Medulla oblongata (tissue), 1 donor: ENCODE measurements around the gene DNAL1.

Experiments used
- DNase-seq: peaks from one replicate; pipeline ENCODE4 v3.0.0-alpha.2; 2015; ENCODE audit errors: extremely low spot score

DNAL1 gene

DNA sequence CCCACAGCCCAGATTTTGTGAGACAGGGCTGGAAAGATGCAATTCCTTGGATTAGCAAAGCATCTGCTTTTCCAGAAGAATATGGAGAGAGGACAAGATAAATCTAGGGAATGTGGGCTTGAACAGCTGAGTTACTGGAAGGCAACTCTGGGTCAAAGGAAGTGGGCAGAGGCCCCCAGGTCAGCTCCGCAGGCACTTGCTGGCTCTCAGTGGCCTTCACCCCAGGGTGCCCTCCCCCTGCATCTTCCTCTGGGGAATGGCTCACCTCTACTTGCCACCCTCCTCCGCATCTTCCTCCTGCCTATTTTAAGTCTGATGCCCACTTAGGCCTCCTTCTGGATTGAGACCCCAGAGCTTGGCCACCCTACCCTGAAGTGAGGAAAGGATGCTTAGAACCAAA lies 79.9 kb downstream of the DNAL1 start:
- no peak for DNase-seq

DNA sequence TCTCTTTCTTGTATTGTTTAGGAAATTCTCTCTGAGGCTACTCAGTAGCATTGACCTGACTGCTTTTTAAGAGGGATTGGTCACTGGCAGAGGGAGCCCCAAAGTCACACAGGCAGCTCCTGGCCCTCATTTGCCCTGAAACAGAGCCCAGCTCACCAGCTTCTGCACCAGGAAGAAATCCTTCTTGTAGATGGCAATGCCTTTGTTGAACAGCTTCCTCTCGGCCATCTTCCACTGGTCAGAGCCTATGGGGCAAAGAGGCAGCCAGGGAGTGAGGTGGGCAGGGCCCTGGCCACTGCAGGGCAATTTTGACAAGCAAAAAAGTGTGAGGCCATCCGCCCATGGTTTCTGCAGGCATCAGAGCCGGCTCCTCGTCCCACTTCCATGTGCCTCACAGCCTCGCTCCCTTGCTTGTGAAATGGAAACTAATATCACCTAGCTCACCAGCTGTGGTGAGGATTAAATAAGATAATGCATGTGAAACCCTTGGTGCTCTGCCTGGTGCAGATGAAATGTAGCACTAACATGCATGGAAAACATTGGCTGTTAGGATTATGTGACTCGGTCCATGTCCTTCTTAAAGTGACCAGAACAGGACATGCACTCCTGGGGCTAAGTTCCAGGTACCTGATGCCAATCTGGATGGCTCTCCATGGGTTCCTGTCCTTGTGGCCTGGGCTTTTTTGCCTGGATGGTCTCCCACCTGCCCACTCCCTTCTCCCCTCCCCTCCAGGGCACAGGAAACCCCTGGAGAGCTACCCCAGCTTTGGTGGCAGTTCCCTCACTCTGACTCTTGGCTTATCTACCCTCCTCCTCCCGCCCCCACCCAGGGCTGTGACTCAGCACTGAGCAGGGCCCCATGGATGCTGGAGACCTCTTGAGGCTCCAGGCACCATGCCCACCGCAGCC lies 80.6 kb downstream of the DNAL1 start:
- DNase-seq, result no peak

DNA sequence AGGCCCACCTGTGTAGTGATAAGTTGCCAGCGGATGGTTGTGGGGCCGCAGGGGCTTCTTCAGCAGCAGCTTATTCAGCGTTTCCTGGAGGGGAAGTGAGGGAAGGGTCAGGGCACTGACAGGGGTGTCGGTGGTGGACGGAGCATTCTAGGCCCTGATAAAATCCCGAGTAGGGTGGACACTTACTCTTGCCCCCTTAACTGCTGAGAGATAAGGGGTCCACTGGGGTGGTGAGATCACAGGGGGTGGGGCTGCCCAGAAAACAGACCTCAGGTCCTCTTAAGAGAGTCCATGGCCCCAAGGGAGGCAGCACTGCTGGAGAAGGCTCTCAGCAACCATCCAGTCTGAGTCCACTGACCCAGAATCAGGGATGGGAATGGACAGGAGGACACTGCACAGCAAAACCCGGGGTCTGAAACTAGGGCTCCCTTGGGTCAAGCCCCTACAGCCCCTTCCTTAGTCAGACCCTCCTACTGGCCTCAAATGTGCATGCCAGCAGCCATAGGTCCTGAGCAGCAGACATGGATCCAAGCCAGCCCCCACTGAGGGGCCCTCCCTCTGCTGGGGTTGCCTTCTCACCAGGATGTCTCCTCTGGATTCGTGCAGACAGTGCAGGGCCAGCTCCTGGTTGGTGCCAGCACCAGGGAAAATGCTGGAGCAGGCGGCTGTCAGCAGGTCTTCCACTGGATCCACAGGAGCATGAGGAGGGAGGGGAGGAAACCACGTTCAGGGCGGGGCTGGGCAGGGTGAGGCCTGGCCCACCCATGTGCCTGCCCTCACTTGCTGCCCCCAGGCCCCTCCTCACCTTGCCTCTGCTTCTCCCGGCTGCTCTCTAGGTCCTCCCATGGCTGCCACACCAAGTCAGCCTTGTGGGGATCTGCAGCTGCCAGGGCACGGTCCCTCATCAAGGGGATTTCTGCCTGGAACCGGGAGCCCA lies 81.5 kb downstream of the DNAL1 start:
- no peak for DNase-seq

DNA sequence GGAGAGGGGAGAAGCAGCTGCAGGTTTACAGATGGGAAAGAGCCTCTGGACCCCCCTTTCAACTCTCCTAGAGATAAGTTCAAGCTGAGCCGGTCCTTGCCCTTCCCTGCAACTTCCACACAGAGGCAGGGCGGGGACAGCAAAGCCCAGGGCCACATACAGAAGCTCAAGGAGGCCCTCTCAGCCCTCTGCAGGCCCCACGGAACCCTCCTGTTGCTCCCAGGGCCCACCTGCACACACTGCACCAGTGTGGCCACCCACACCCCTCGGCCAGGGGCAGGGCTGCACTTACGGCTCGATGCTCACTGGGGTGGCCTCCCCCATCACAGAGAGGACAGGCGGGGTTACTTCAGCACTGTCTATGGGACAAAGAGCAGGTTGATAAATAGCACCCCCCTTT lies 82.4 kb downstream of the DNAL1 start:
- no peak for DNase-seq

DNA sequence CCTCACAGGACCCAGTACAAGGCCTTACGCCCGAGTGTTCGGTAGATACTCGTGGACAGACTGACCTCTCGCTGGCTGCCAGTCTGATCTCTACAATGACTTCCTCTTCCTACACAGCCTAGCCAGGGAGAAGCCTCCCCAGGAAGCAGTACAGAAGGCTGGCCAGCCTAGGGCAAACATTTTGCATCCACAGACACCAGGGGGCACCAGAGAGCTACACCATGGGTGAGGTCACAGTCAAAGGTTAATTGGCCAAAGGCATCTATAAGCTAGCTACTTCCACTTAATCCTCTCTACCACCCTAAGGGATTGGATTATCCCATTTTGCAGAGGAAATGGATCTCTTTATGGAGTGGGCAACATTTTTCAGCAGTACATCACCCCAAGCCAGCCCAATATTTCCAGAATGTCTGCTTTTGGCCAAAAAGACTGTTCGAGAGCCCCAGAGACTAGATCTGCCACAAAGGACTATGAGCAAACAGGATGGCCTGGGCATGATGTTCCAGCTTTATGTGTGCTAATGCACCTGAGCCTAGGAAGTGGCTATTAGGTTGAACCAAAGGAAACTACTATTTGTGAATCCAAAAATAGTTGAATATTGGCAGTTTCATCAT lies 84.0 kb downstream of the DNAL1 start:
- DNase-seq, result peak; percentile 94

DNA sequence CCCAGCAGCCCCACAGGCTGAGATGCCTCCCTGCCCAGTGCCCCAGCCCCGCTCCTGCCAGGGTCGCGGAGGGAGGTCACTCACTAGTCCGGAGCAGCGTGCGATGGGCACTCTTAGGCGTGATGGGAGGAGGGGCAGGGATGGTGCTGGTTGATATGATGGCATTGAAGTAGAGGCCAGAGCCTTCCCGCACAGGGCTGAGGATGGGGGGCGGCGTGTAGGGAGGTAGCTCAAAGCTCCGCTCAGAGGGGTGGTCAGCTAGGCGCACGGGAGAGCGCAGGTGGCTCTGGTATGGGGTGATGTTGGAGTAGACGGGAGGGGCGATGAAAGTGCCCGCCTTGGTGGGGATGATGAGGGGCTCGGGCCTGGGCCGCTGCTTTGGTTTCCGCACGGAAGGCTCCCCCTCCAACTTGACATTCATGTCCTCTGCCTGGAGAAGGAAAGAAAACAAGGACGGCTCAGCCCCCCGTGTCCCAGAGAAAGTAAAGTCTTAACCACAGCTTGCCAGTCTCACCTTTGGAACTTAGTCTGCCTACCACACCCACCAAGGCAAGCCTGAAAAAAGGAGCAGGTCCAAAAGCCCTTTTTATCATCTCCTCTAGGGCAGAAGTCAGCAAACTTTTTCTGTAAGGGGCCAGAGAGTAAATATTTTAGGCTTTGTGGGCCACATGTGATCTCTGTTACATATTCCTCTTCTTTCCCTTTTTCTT lies 84.9 kb downstream of the DNAL1 start:
- DNase-seq, result no peak

DNA sequence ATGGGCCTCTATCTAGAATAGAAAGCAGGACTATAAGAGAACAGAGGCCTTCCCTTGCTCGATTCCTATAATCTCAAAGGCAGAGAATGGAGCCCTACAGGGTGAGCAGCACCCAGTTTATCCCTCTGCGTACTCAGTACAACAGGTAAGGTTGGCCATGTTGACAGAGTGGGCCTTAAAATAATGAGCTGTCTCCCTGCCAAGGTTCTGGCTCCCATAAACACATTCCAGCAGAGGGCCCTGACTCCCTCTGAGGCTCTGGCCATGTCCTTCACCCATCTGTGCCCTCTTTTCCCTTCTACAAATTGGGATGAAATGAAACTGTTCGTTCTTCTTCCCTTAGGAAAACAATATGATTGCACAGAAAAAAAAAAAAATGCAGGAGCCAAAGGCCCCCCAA lies 86.3 kb downstream of the DNAL1 start:
- no peak for DNase-seq

DNA sequence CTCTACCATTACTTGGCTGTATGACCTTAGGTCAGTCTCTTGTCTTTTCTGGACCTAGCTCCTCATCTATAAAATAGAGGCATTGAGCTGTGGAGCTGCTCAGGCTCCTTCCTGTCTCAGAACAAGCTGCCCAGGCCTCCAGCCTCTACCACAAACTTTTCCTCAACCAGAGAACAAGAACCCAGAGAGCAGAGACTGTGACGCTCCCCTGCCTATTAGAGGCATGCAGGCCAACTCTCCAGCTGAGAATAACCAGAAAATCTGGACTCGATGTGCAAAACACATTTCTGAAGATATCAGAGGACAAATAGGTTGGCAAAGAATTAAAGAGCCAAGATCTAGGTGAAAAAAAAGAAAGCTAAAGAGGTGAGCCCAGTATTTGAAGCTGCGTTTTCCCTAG lies 87.2 kb downstream of the DNAL1 start:
- DNase-seq, result no peak

DNA sequence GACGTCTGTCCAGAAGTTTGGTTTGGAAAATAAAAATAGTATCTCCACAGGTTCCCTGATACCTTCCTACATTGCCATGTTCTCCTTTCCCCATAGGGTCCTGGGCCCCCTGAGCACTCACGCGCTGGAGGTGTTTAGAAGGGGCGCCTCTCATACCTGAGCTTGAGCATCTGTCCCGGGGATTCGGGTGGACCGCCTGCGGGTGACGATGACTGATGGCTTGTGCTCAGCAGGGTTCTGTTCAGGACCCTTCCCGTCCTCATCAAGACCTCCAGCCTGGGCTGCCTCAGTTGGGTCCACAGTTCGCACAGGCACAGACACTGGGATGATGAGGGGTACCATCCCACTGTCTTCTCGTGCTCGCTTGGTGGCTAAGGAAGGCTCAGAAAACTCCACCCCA lies 92.1 kb downstream of the DNAL1 start:
- no peak for DNase-seq

DNA sequence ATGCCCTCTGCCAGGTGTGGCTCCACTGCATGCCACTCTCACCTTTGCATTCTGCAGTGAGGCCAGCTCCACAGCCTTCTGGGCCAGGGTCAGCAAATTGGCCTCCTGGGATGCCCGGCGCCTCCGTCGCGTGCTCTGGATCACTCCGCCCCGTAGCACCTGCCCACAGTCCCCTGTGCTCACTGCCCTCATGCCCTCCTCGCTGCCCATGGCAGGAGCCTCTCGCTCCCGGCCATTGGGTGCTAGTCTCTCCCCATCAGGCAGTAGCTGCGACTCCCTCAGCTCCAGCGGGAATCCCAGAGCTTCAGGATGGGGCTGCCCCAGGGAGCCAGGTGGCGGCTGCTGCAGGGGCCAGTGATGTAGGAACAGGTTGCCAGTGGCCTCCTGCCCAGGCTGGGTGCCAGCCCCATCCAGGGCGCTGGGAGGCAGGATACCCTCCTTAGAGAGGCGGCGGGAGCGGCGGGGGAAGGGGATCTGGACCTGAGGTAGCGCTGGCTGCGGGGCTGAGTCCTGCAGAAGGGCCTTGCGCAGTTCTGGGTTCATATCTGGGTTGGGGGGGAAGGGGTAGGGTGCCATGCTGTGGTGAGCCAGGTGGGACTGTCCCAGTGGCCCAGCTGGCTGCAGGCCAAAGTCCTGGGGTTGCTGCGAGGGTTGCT lies 93.9 kb downstream of the DNAL1 start:
- no peak for DNase-seq

DNA sequence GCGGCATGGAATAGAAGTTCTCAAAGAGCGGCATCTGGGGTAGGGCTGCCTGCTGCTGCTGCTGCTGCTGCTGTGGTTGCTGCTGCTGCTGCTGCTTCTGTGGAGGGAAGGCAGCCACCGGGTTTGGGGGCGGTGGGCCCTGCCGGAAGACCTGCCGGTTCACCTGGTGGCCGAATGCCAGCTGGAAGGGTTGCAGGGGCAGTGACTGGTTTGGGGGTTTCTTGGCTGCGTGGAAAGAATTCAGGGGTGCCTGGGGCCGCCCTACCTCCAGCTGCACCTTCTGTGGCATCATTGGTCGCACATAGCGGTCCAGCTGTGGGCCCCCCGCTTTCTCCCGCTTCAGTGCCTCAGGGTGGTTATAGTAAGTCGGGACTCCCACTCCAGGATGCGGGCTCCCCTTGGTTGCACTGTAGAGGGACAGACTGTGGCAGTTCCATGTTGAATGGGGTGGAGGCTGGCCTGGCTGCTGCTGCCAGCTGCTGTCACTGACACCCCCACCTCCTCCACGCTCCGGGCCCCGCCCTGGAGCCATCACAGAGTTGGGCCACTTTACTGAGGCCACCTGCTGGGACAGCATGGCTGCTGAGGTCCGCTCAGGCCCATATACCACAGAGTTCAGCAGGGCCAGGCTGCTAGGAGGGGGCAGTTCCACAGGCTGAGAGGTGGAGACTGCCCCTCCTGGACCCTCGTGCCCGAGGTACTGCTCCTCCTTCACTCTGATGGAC lies 94.5 kb downstream of the DNAL1 start:
- no peak for DNase-seq

DNA sequence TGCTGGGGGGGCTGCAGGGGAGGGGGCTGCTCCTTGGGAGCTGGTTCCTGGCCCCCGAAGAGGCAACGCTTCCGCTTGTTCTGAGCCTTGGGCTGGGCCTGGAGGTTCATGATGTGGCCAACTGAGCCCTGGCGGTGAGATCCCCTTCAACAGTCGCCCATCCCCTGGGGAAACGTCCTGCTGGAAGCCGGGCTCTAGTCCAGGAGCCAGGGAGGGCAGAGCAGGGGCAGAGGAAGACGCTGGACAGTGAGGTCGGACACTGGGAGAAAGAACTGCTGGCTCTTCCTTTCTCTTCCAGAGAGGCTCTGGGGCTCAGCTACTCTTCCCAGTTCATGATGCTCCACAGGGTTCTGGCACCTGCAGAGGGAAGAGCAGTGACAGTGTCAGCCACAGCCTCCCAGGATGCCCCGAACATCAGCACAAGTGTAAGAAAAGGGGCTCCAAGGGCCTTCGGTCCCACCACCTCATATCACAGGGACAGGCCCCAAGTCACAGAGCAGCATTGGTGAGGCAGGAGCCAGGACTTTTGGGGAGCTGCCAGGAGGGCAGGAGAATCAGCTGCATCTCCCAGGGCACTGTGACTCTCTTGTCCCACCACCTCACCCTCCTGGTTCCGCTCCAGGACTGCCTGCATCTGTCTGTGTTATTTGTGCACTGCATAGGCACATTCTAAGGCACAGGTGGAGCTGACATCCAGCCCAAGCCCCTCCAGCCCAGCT lies 95.3 kb downstream of the DNAL1 start:
- DNase-seq, result no peak

DNA sequence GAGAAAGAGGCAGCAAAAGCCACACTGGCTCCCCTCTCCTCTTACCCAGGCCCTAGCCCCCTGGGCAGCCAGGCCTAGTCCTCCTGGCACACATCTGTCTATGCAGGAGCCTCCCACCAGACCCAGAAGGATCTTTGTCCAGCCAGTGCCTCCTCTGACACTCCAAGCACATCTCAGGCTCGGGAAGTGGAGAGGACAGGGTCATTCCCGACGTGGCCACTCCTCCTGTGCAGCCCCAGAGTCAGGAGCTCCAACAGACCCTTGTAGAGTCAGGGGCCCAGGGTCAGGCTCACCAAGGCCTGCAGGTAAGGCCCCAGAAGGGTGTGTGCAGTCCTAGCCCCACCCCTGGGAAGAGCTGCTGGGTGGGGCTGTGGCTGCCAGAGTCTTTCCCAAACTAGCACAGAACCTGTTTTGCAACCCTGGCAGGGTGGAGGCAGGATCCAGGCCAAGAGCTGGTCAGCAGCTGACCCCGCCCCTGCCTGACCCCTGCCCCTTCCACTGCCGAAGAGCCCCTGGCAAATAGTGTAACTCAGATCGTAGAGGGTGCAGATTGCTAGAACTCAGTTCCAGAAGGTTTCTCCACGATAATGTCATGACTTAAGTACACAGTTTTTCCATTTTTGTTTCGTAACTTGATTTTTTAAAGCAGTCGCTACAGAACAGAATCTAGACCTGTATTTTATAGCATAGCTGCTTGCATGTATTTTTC lies 96.0 kb downstream of the DNAL1 start:
- DNase-seq, result no peak

DNA sequence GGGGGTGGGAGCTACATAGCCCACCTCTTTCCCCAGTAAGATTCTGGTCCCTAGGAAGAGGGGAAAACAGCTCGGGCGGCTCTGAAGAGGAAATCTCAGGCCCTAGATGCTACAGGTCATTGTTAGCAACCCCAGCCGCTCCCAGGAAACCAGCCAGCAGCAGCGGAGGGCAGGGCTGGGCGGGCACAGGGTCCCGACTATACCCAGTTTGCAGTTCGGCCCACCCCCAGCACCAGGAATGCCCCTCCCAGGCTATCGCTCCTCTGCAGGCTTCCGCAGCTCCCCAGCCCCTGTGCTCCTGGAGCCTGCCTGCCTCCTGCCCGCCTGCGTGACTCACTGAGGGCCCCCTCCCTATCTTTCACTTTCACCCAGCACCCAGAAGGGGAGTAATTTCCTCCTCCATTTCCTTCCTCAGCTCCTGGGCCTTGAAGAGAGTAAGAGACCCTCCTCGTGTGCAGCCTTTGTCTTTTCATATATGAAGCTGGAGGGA lies 96.6 kb downstream of the DNAL1 start:
- peak; percentile 68 for DNase-seq

DNA sequence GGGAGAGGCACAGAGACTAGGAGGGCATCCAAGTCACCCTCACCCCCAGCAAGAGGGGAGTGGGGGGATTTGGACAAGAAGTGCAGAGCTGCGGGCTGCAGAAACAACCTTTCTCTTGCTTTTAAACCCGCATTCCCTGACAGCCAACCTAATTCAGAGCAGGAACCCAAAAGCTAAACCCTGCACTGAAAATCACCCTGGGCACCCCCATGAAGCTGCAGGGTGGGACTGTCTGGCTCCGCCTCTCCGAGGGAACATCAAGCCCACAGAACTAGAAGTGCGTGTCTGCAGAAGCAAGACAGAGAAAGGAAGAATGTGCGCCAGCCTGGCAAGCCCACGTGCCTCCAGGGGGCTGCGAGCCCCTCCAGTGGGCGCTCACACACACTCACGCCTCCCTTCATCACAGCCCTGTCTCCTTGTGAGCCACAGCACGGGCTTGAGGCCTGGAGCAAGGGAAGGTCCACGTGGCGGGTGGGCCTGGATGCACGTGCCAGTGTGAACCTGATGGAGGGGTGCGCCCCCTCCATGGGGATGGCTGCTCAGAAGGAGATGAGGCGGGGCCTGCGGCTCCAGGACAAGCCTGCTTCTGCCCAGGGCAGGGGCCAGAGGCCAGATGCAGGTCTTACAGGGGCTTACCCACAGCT lies 97.2 kb downstream of the DNAL1 start:
- DNase-seq, result no peak

DNA sequence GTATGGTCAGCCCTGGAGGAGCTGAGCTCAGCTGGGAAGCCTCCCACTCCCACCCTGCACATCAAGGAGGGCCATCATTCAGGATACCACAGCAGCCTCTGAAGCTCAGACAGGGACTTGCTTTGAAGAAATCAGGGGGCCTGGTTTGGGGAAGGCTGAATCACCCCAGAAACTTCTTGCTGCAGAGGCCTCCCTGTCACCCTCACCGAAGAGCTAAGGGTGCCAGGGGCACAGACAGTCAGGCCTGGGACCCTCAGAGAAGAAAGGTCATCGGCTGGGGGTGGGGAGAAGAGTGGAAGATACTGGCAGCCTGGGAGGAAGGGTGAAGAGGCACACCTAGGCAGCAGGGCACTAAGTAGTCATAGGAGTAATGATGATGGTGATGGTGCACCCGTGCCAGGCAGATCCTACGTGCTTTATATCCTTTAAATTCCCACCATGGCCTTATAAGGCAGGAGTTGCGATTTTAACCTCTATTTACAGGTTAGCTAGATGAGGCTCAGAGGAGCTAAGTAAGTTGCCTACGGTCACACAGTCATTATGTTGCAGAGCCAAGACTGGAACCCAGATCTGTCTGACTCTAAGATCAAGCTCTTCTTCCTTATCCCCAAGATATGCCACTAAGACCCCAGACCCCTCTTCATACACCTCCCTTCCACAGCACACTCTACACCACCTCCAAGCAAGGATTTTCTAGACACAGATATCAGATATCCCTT lies 97.9 kb downstream of the DNAL1 start:
- no peak for DNase-seq

DNA sequence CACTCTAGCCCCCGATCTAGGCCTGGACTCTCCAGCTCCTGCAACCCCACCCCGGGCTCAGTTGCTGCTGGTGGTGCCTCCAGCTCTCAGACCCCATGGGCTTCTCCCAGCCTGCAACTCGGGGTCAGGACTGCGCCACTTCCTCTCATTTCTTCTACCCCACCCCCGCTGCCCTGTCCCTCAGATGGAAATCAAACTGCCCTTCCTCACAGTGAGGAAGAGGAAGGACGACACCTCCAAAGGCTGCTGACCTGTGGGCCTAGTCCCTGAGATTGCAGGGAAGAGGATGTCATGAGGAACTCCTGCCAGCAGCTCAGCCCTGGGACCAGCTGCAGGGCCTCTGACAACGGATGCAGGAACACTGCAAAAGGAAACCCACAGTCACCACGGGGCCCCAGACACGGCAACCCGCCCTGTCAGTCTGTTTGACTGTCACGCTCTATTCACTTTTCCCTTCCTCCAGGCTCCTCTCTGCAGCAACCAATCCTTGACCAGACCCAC lies 98.7 kb downstream of the DNAL1 start:
- DNase-seq, result peak; percentile 61
